Neuronal stem cell (in vitro differentiated cells): ENCODE results near the gene PHEX.

Experiments used
- DNase-seq: peaks from one replicate; pipeline ENCODE4 v3.0.0-alpha.2; 2013; ENCODE audit warnings: low spot score
- H2AFZ ChIP-seq: one replicate; pipeline ENCODE4 v1.6.1; 2013; ENCODE audit warnings: mild to moderate bottlenecking, low read length, inconsistent platforms
- H2AK5ac ChIP-seq: 2 replicates; pipeline ENCODE4 v1.6.1; 2013; ENCODE audit warnings: low read depth, mild to moderate bottlenecking, inconsistent platforms, low read length, moderate library complexity, mixed read lengths
- H2BK120ac ChIP-seq: 2 replicates; pipeline ENCODE4 v1.6.1; 2013; ENCODE audit warnings: low read depth, mild to moderate bottlenecking, inconsistent platforms, low read length, moderate library complexity, mixed read lengths
- H2BK12ac ChIP-seq: one replicate; pipeline ENCODE4 v1.6.1; 2013; ENCODE audit warnings: low read length, inconsistent platforms
- H2BK15ac ChIP-seq: 2 replicates; pipeline ENCODE4 v1.6.1; 2013; ENCODE audit warnings: mild to moderate bottlenecking, low read length, inconsistent platforms, mixed read lengths
- H2BK5ac ChIP-seq: one replicate; pipeline ENCODE4 v1.6.1; 2013; ENCODE audit warnings: inconsistent platforms, mild to moderate bottlenecking, low read length, moderate library complexity
- H3K14ac ChIP-seq: one replicate; pipeline ENCODE4 v1.6.1; 2013; ENCODE audit warnings: low read length, inconsistent platforms
- H3K18ac ChIP-seq: 2 replicates; pipeline ENCODE4 v1.6.1; 2013; ENCODE audit warnings: low read length, inconsistent platforms
- H3K23ac ChIP-seq: 2 replicates; pipeline ENCODE4 v1.6.1; 2013; ENCODE audit warnings: low read depth, mild to moderate bottlenecking, mixed read lengths, low read length, inconsistent platforms; ENCODE audit not compliant: poor library complexity
- H3K27ac ChIP-seq: replicated peaks from 3 replicates; pipeline ENCODE4 v1.5.1; 2013; ENCODE audit warnings: low read length, inconsistent platforms
- H3K27me3 ChIP-seq, 3 experiments: 2 replicates each; pipeline ENCODE4 v1.6.1; 2013; ENCODE audit warnings: low read length in 3 of 3, mild to moderate bottlenecking in 2 of 3, inconsistent platforms in 1 of 3, low read depth in 1 of 3, mixed read lengths in 1 of 3, moderate library complexity in 1 of 3; ENCODE audit not compliant: control insufficient read depth in 3 of 3, insufficient read depth in 3 of 3
- H3K36me3 ChIP-seq, 2 donors: replicated peaks in 1 of 2; 2 replicates each; pipeline ENCODE4 v1.6.1; 2013; ENCODE audit warnings: low read length in 2 of 2; ENCODE audit not compliant: control insufficient read depth in 2 of 2, insufficient read depth in 2 of 2
- H3K4ac ChIP-seq: 2 replicates; pipeline ENCODE4 v1.6.1; 2013; ENCODE audit warnings: inconsistent platforms, mild to moderate bottlenecking, low read length, moderate library complexity
- H3K4me1 ChIP-seq, 2 donors: 1 replicate in 1 of 2; 2 replicates in 1 of 2; pipeline ENCODE4 v1.6.1; 2013; ENCODE audit warnings: low read length in 2 of 2, low read depth in 1 of 2; ENCODE audit not compliant: control insufficient read depth in 2 of 2, insufficient read depth in 1 of 2
- H3K4me2 ChIP-seq: one replicate; pipeline ENCODE4 v1.6.1; 2013; ENCODE audit warnings: mild to moderate bottlenecking, low read length, inconsistent platforms; ENCODE audit not compliant: insufficient read depth, poor library complexity, severe bottlenecking
- H3K4me3 ChIP-seq, 2 donors: 2 replicates each; pipeline ENCODE4 v1.5.1; 2013; ENCODE audit warnings: low read length in 2 of 2, mild to moderate bottlenecking in 2 of 2, inconsistent platforms in 1 of 2, moderate library complexity in 1 of 2
- H3K79me1 ChIP-seq: one replicate; pipeline ENCODE4 v1.6.1; 2013; ENCODE audit warnings: low read depth, mild to moderate bottlenecking, inconsistent platforms, low read length, moderate library complexity
- H3K9ac ChIP-seq: one replicate; pipeline ENCODE4 v1.6.1; 2013; ENCODE audit warnings: mild to moderate bottlenecking, low read depth, low read length, inconsistent platforms; ENCODE audit not compliant: poor library complexity
- H3K9me3 ChIP-seq, 2 donors: replicated peaks in 1 of 2; 2 replicates each; pipeline versions ENCODE3 to v1.6.1; 2013; ENCODE audit warnings: low read length in 2 of 2, mild to moderate bottlenecking in 2 of 2, inconsistent platforms in 1 of 2, low read depth in 1 of 2, mixed read lengths in 1 of 2, moderate library complexity in 1 of 2; ENCODE audit not compliant: control insufficient read depth in 2 of 2, insufficient read depth in 1 of 2
- H4K8ac ChIP-seq: one replicate; pipeline ENCODE4 v1.6.1; 2013; ENCODE audit warnings: low read depth, mild to moderate bottlenecking, inconsistent platforms, low read length, moderate library complexity
- H4K91ac ChIP-seq: one replicate; pipeline ENCODE4 v1.6.1; 2013; ENCODE audit warnings: low read length, low read depth, mild to moderate bottlenecking, inconsistent platforms; ENCODE audit not compliant: poor library complexity
- WGBS, 2 donors: extraction: QIAGEN DNeasy Blood & Tissue Kit; methylation state at CpG; one replicate each; pipeline ENCODE4 v1.1.7; 2013; ENCODE audit warnings: missing lambda C conversion rate in 2 of 2, mixed read lengths in 1 of 2; ENCODE audit not compliant: insufficient read length in 2 of 2, insufficient replicate concordance in 1 of 2; ENCODE audit errors: extremely low coverage in 2 of 2; 5-methylcytosine and 5-hydroxymethylcytosine counted together

PHEX gene

DNA sequence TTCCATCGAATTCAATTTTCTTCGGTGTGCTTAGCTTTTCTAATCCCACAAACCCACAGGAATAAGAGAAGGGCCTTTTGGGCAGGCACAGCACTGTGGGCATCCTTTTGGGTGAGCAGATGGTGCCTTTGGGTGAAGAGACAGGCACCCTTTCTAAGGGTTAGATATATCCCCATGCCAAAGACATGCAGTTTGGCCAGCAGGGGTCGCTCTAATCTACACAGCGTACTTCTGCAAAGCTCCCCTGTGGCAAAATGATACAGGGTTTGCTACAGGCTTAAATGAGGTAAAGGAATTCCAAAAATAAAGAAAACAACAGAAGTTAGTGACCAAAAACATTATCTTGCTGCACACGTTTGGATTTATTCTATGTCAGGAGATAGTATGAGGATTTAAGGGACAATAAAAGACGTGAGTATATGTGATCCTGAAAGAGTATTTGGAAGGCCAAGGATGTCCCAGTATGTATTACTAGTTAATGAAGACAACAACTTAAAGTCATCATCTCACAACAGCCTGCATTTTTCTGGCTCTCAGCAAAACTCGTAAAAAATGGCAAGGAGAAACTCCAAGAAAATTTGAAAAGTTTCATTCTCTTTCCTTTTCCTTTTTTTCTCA is 49.5 kb downstream of the PHEX start:
- Histone ChIP-seq H4K8ac (no peak overlapping the region), H3K9ac (no peak overlapping the region), H3K23ac (no peak overlapping the region), H2AK5ac (no peak overlapping the region), H3K4me1 (no peaks in the 10 kb centered on the region), H3K27me3 (no peaks in the 10 kb centered on the region), H2BK5ac (no peak overlapping the region), H3K27ac (no peak overlapping the region), H2BK120ac (no peak overlapping the region), H2BK15ac (no peak overlapping the region), H3K4me3 (no peak overlapping the region), H2AFZ (no peak overlapping the region), H2BK12ac (no peak overlapping the region), H3K4me2 (no peak overlapping the region), H3K79me1 (no peaks in the 10 kb centered on the region), H4K91ac (no peak overlapping the region), H3K14ac (no peak overlapping the region), H3K9me3 (no peaks in the 10 kb centered on the region), H3K36me3 (no peaks in the 10 kb centered on the region), H3K18ac (no peak overlapping the region), H3K4ac (no peak overlapping the region)
- no CpG with 5 or more reads among the region's 7 CpGs for WGBS, 2 donors
- peak; percentile 33 for DNase-seq

- H3K18ac ChIP-seq, result no peak overlapping the region
- no peaks in the 10 kb centered on the region for H3K9me3 ChIP-seq
- no peak for DNase-seq
- no peak overlapping the region for H3K4ac ChIP-seq
- no peak overlapping the region for H3K4me2 ChIP-seq
- no peak overlapping the region for H2BK5ac ChIP-seq
- no peak overlapping the region for H2BK15ac ChIP-seq
- H4K8ac ChIP-seq, result no peak overlapping the region
- WGBS, 2 donors, result no CpG with 5 or more reads among the region's 4 CpGs
- H4K91ac ChIP-seq, result no peak overlapping the region
- no peaks in the 10 kb centered on the region for H3K36me3 ChIP-seq
- H3K27me3 ChIP-seq, result no peaks in the 10 kb centered on the region
- no peak overlapping the region for H2AK5ac ChIP-seq
- H2AFZ ChIP-seq, result no peak overlapping the region
- no peak overlapping the region for H3K23ac ChIP-seq
- no peak overlapping the region for H2BK120ac ChIP-seq
- H3K79me1 ChIP-seq, result no peaks in the 10 kb centered on the region
- no peaks in the 10 kb centered on the region for H3K4me1 ChIP-seq
- H3K9ac ChIP-seq, result no peak overlapping the region
- no peak overlapping the region for H2BK12ac ChIP-seq
- no peak overlapping the region for H3K4me3 ChIP-seq
- H3K27ac ChIP-seq, result no peak overlapping the region
- no peak overlapping the region for H3K14ac ChIP-seq
These were observed 53.9 kb downstream of the PHEX start for GRCh38 chrX:22086003-22086402.

- Histone ChIP-seq H3K4ac (no peak overlapping the region), H4K91ac (no peak overlapping the region), H2BK12ac (no peak overlapping the region), H3K14ac (no peak overlapping the region), H3K23ac (no peak overlapping the region), H2BK5ac (no peak overlapping the region), H3K36me3 (no peaks in the 10 kb centered on the region), H3K9me3 (no peaks in the 10 kb centered on the region), H3K4me1 (no peaks in the 10 kb centered on the region), H3K27ac (no peak overlapping the region), H3K79me1 (no peaks in the 10 kb centered on the region), H4K8ac (no peak overlapping the region), H2AK5ac (no peak overlapping the region), H3K4me3 (no peak overlapping the region), H3K18ac (no peak overlapping the region), H3K4me2 (no peak overlapping the region), H3K9ac (no peak overlapping the region), H2AFZ (no peak overlapping the region), H2BK15ac (no peak overlapping the region), H3K27me3 (no peaks in the 10 kb centered on the region), H2BK120ac (no peak overlapping the region)
- WGBS, 2 donors, result no CpG with 5 or more reads among the region's 3 CpGs
- DNase-seq, result no peak
These were observed 55.0 kb downstream of the PHEX start for GRCh38 chrX:22087011-22087557.

DNA sequence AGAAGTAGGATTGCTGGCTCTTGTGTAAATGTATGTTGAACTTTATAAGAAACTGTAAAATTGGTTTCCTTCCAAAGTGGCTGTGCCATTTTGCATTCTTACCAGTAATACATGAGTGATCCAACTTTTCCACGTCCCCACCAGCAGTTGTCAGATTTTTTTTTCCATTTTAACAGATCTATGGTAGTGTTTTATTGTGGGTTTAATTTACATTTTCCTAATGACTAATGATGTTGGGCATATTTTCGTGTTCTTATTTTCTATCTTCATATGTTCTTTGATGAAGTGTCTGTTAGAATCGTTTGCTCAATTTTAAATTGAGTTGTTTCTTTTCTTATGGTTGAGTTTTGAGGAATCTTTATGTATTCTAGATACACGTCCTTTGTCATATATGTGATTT is 56.2 kb downstream of the PHEX start:
- Histone ChIP-seq H2BK5ac (no peak overlapping the region), H2BK12ac (no peak overlapping the region), H3K27me3 (no peaks in the 10 kb centered on the region), H3K79me1 (no peaks in the 10 kb centered on the region), H3K9ac (no peak overlapping the region), H3K4me3 (no peak overlapping the region), H4K8ac (no peak overlapping the region), H3K14ac (no peak overlapping the region), H3K36me3 (no peaks in the 10 kb centered on the region), H3K18ac (no peak overlapping the region), H3K9me3 (no peaks in the 10 kb centered on the region), H4K91ac (no peak overlapping the region), H3K23ac (no peak overlapping the region), H2BK120ac (no peak overlapping the region), H3K4me2 (no peak overlapping the region), H3K4me1 (no peaks in the 10 kb centered on the region), H3K27ac (no peak overlapping the region), H2BK15ac (no peak overlapping the region), H2AK5ac (no peak overlapping the region), H3K4ac (no peak overlapping the region), H2AFZ (no peak overlapping the region)
- no CpG with 5 or more reads among the region's 4 CpGs for WGBS, 2 donors
- no peak for DNase-seq
